GM12878 (cell line): ENCODE results near the gene ABR. TPM values are rescaled to one million over a fixed set of nuclear protein-coding genes. Genes with fewer than 3 reads are reported as not detected.

Source experiments
- ATAC-seq: fragments of 200-7000 bp; cut with Tn5 transposase; 3 replicates; pipeline ENCODE4 v1.9.1; 2020; ENCODE audit warnings: mild to moderate bottlenecking, moderate library complexity
- BruUV-seq: library from RNA; stranded (reverse); fragments of 400-500 nt; replicated peaks from 2 replicates; lab custom pipeline; 2021; lab: Mats Ljungman, UMichigan
- CTCF ChIA-PET: fragments of 300-600 bp; sonication (Branson Sonifier 250); formaldehyde crosslinking; extraction: SDS; loops from one replicate; lab custom pipeline; 2021; ENCODE audit warnings: inconsistent platforms; lab: Yijun Ruan, JAX
- POLR2A ChIA-PET: fragments of 350-600 bp; formaldehyde crosslinking; extraction: SDS; loops from one replicate; lab custom pipeline; 2021; ENCODE audit warnings: inconsistent platforms; lab: Charles Lee
- RAD21 ChIA-PET: fragments of 300-600 bp; sonication (Branson Sonifier 250); formaldehyde crosslinking; loops from one replicate; lab custom pipeline; 2023; ENCODE audit warnings: antibody characterized with exemption; ENCODE audit not compliant: unreplicated experiment; lab: Charles Lee
- SMC1A ChIA-PET: fragments of 300-600 bp; sonication (Branson Sonifier 250); formaldehyde crosslinking; loops from one replicate; lab custom pipeline; 2023; ENCODE audit not compliant: unreplicated experiment, uncharacterized antibody; lab: Charles Lee
- DNase-seq: peaks from one replicate; pipeline ENCODE4 v3.0.0-alpha.2; 2011; ENCODE audit warnings: low read depth, low spot score
- FAIRE-seq: peaks from 3 replicates; lab custom pipeline; 2011; peaks lifted over from hg19 to GRCh38; lab: Jason Lieb, UNC
- H2AFZ ChIP-seq: 2 replicates; pipeline ENCODE4 v1.6.0; 2011; ENCODE audit warnings: low read depth, low read length, control low read depth; ENCODE audit not compliant: control insufficient read depth
- H3K27ac ChIP-seq: 2 replicates; pipeline ENCODE4 v1.5.1; 2011; ENCODE audit warnings: control low read depth; ENCODE audit not compliant: control insufficient read depth, insufficient read depth
- H3K27me3 ChIP-seq, 2 experiments: replicated peaks in 1 of 2; 2 replicates each; pipeline versions ENCODE4 v1.6.0 to v1.6.1; 2011; ENCODE audit warnings: low read length in 1 of 2; ENCODE audit not compliant: control insufficient read depth in 2 of 2, insufficient read depth in 2 of 2
- H3K36me3 ChIP-seq, 2 experiments: 2 replicates each; pipeline ENCODE4 v1.5.1; 2011; ENCODE audit warnings: low read length in 1 of 2; ENCODE audit not compliant: control insufficient read depth in 2 of 2, insufficient read depth in 2 of 2
- H3K4me1 ChIP-seq: 2 replicates; pipeline ENCODE4 v1.6.1; 2011; ENCODE audit warnings: mild to moderate bottlenecking, low read length, moderate library complexity, mixed read lengths; ENCODE audit not compliant: control insufficient read depth, insufficient read depth
- H3K4me2 ChIP-seq: 2 replicates; pipeline ENCODE4 v1.6.0; 2011; ENCODE audit warnings: control low read depth; ENCODE audit not compliant: control insufficient read depth, insufficient read depth
- H3K4me3 ChIP-seq: fragments of 200-600 bp; sonication (generic); 2 replicates; pipeline ENCODE4 v1.5.1; 2016
- H3K79me2 ChIP-seq: 2 replicates; pipeline ENCODE4 v1.6.0; 2011; ENCODE audit warnings: low read length; ENCODE audit not compliant: control insufficient read depth, insufficient read depth
- H3K9ac ChIP-seq: 2 replicates; pipeline ENCODE4 v1.8.0; 2011; ENCODE audit warnings: low read length, control low read depth, mixed read lengths; ENCODE audit not compliant: control insufficient read depth, insufficient read depth
- H3K9me3 ChIP-seq: replicated peaks from 3 replicates; pipeline ENCODE4 v1.5.1; 2011; ENCODE audit warnings: mild to moderate bottlenecking, low read length; ENCODE audit not compliant: control insufficient read depth, insufficient read depth
- H4K20me1 ChIP-seq: 2 replicates; pipeline ENCODE4 v1.6.0; 2011; ENCODE audit not compliant: control insufficient read depth, insufficient read depth
- PBX3 ChIP-seq: IDR thresholded peaks from 2 replicates; pipeline ENCODE4 v1.6.1; 2011; ENCODE audit warnings: mild to moderate bottlenecking, low read depth, low read length, moderate library complexity; ENCODE audit not compliant: insufficient replicate concordance
- POLR2A ChIP-seq: IDR thresholded peaks from 2 replicates; pipeline ENCODE4 v1.6.1; 2011; ENCODE audit warnings: low read depth, mild to moderate bottlenecking, low read length
- TCF3 ChIP-seq: IDR thresholded peaks from 2 replicates; pipeline ENCODE4 v1.6.1; 2012; ENCODE audit warnings: low read depth, mild to moderate bottlenecking, low read length, borderline replicate concordance; ENCODE audit not compliant: insufficient read depth
- USF1 ChIP-seq: IDR thresholded peaks from 2 replicates; pipeline ENCODE4 v1.6.1; 2011; ENCODE audit warnings: borderline replicate concordance, low read depth, mild to moderate bottlenecking, moderate library complexity, mixed read lengths, low read length; ENCODE audit not compliant: insufficient read depth; ENCODE audit errors: extremely low read length
- WGBS: methylation state at CpG from one replicate; pipeline ENCODE4 v1.1.6; 2016; ENCODE audit warnings: low lambda C conversion rate; ENCODE audit not compliant: insufficient replicate concordance, insufficient coverage; ENCODE audit errors: missing lambda C conversion rate; 5-methylcytosine and 5-hydroxymethylcytosine counted together
- in situ Hi-C: fragments of 300-500 bp; cut with MboI; formaldehyde crosslinking; loops from 9 replicates; pipeline ENCODE4 v1.14.3; 2018; ENCODE audit warnings: mixed read lengths
- intact Hi-C: fragments of 100-400 bp; cut with micrococcal nuclease; formaldehyde crosslinking; loops from one replicate; pipeline ENCODE4 v1.14.2; 2022; ENCODE audit not compliant: unreplicated experiment
- polyA plus RNA-seq, 11 experiments: library from polyadenylated mRNA; depleted of rRNA in 4 of 11; unstranded in 6 of 11; stranded (reverse) in 5 of 11; fragments of >200 nt; fragmentation: Nextera tagmentation in 4 of 11; fragmentation: Illumina TruSeq in 1 of 11; extraction: Ambion mirVana in 4 of 11; extraction: Trizol in 1 of 11; gene quantifications; 1 replicate in 1 of 11; 2 replicates in 10 of 11; pipeline versions ENCODE4 v1.2.1 to v1.2.3, GENCODE V29; 2011 to 2016; ENCODE audit warnings: inconsistent platforms in 2 of 11, missing spikeins in 2 of 11, low read depth in 1 of 11
- total RNA-seq, 4 experiments: library from RNA; depleted of rRNA in 3 of 4; stranded (reverse); fragments of >200 nt in 3 of 4; fragmentation: Illumina TruSeq in 1 of 4; extraction: Trizol in 1 of 4; gene quantifications; 2 replicates each; pipeline versions ENCODE4 v1.2.1 to v1.2.3, GENCODE V29; 2013 to 2021
- TF ChIP-seq, protein P1 (sequence below): IDR thresholded peaks from 2 replicates; pipeline ENCODE4 v1.6.1; 2011; ENCODE audit warnings: borderline replicate concordance, low read depth, mild to moderate bottlenecking, moderate library complexity, low read length; ENCODE audit not compliant: insufficient read depth, poor library complexity, severe bottlenecking

The ABR gene
- total and polyA plus RNA-seq, 10 of the 15 experiments (the other 5 are each of a cell fraction or from before 2014, with no cell fraction given), result 1.4 to 112 (median 30.0) TPM

DNA sequence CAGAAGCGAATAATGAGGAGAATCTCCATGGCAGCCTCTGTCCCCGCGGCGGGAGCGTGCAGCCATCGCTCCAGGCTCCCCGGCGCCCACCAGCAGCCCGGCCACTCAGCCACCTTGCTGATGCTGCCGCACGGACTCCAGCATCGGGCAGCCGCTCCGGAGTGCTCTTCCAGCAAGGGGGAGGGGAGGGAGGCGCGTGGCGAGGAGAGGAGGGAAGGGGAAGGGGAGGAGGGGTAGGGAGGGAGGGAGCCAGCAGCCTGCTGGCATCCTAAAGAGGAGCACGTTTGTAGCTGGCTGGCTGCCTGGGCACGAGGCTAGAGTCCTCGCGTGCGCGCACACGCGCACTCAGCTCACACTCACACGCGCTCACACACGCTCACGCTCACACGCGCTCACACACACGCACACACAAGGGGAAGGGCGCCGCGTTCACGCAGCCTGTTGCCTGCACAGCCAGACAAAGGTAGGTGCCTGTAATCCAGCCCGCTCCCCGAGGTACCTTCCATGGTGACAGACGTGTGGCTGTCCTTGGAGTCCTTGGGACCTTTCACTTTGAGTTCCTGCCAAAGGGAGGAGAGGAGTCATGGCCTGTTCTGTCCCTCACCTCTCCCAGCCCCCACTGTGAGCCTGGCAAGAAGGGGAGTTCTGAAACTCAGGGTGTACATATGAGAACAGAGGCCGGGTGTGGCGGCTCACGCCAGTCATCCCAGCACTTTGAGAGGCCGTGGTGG lies 100.8 kb downstream of the ABR start:
- TF ChIP-seq, protein P1, sequence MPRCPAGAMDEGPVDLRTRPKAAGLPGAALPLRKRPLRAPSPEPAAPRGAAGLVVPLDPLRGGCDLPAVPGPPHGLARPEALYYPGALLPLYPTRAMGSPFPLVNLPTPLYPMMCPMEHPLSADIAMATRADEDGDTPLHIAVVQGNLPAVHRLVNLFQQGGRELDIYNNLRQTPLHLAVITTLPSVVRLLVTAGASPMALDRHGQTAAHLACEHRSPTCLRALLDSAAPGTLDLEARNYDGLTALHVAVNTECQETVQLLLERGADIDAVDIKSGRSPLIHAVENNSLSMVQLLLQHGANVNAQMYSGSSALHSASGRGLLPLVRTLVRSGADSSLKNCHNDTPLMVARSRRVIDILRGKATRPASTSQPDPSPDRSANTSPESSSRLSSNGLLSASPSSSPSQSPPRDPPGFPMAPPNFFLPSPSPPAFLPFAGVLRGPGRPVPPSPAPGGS, result peak; percentile 97
- peak; percentile 52 for TF ChIP-seq PBX3
- peak; percentile 77; the same call in 1 of the 2 replicates for TF ChIP-seq TCF3
- TF ChIP-seq POLR2A, result peak; percentile 53; the same call in 1 of the 2 replicates
- TF ChIP-seq USF1, result no peak
- CTCF ChIA-PET, result no interaction called here
- no peaks in the 10 kb centered on the region for H4K20me1 ChIP-seq
- in situ Hi-C loops, result no loop called here
- no TSS peak for BruUV-seq
- no peaks in the 10 kb centered on the region for H3K79me2 ChIP-seq
- intact Hi-C loops, result no loop called here
- POLR2A ChIA-PET, result no interaction called here
- SMC1A ChIA-PET, result no interaction called here
- H3K27me3 ChIP-seq, result no peaks in the 10 kb centered on the region
- no peaks in the 10 kb centered on the region for H3K4me1 ChIP-seq
- FAIRE-seq, result no peak
- no peak overlapping the region for H3K27ac ChIP-seq
- no peak overlapping the region for H3K4me2 ChIP-seq
- H3K36me3 ChIP-seq, result peaks cover 9 to 19% of the 10 kb centered on the region in 2 experiments; a peak in 3 of 4 replicates
- 89% methylated on average over 33 of the region's 43 CpGs for WGBS
- no peak for DNase-seq
- RAD21 ChIA-PET, result no interaction called here
- no peaks in the 10 kb centered on the region for H3K9me3 ChIP-seq
- no peak overlapping the region for H3K9ac ChIP-seq
- H3K4me3 ChIP-seq, result no peak overlapping the region
- no peak overlapping the region for H2AFZ ChIP-seq
- no peak for ATAC-seq
